Superior temporal gyrus (tissue), 1 donor: Measurements from ENCODE around the gene FAS.

Source experiments
- DNase-seq: peaks from one replicate; pipeline ENCODE4 v3.0.0-alpha.2; 2016; ENCODE audit errors: extremely low spot score

FAS gene

GRCh38 chr10:89035461-89035860, 44.9 kb downstream of the FAS start:
- no peak for DNase-seq

DNA sequence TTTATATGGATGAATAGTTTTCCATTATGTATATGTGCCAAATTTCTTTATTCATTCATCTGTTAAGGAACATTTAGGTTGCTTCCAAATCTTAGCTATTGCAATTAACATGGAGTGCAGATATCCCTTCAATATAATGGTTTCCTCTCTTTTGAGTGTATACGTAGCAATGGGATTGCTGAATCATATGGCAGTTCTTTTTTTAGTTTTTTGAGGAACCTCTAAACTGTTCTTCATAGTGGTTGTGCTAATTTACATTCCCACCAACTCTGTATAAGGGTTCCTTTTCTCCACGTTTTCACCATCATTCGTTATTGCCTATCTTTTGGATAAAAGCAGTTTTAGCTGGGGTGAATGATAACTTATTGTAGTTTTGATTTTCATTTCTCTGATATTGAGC, 46.5 kb downstream of the FAS start:
- no peak for DNase-seq

- no peak for DNase-seq
These were observed 52.0 kb downstream of the FAS start for GRCh38 chr10:89042562-89042961.

DNA sequence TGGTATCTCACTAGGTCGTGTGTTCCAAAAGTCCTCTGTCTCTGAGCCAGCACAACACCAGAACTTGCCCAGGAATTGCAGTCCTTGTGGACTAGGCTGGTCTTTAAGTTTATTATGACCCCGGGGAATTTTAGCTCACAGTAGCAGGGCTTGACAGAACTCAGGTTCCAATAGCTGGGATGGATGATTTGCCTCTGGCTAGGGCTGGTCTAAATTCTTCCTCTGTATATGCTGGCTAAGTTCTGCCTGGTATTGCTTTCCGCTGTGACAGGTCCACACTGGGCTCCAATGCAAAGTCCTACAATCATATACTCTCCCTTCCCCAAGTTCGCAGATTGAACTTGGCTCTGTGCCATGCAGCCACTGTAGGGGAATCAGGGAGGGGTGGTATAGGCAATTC, 52.5 kb downstream of the FAS start:
- DNase-seq: no peak

DNA sequence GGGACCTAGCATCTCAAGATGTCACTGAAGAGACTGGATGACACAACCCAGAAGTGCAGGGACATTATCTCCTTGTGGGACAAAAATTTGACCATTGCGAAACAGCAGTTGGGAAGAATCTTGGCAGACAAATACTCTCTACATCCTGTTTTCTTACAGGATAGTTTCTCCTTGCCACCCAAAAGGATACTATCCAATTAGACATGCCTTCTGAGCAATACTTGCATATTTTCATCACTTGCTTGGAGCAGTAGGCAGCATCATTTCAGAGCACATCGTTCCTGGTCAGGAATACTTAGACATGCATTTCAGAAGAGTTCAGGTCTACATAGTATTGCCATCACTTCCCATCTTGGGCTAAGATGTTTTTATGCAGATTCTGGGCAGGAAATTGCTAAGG, 56.8 kb downstream of the FAS start:
- DNase-seq: no peak

- DNase-seq: no peak
These were observed 61.0 kb downstream of the FAS start for GRCh38 chr10:89051593-89051992.

DNA sequence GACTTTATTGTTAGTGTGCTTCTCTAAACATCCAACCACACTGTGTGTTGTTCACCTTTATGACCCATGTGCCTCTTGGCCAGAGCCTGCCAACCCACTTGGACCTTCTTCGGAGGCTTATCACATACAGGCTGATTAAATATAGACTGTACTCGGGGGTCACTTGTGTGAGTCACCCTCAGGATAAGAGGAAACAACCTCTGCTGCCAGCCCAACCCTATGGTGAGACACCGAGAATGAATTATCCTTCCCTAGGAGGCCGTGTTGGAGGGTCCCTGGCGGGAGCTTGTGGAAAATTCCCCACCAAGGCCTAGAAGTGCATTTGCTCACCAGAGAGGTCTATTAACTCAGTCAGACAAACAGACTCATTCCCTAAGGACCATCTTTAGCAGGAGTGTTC, 63.0 kb downstream of the FAS start:
- DNase-seq: no peak

GRCh38 chr10:89055159-89055558, 64.6 kb downstream of the FAS start:
- DNase-seq: no peak

DNA sequence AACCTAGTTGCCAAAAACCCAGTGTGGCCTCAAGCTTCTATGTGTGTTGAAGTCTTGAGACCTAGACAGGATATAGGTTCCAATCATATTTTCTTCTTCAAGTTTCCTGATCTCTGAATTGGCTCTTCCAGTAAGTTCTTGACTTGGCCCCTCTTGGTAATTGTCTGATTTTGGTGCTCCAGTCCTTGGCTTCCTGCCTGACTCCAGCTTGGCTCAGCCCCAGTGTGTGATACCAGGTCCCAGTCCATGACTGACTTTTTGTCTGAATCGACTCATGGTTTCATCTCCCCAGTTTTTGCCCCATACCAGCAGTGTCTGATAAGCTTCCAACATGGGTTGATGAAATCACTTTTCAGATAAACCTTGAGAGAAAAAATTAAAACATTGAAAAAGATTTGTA, 72.3 kb downstream of the FAS start:
- DNase-seq: no peak

DNA sequence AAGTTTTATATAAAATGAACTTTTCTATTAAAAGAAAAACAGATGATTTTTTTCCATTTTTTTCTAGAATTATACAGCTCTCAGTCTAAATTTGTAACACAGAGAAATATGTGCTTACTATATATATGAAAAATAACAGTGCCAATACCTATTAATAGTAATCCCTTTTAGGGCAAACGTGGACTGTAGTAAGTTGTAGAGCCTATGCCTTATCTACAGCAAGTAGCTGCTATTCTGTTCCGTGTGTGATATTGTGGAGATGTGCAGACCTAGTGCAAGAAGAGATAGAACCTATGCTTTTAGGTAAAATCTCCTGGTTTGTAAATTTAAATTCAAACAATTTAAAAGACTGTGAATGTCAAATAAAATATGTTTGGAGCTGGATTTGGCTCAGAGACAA, 72.9 kb downstream of the FAS start:
- DNase-seq: no peak

- DNase-seq: no peak
These were observed 74.2 kb downstream of the FAS start for GRCh38 chr10:89064748-89065147.
